BE2C (cell line): ENCODE results near the gene BRPF3. TPM values are rescaled to one million over a fixed set of nuclear protein-coding genes. Genes with fewer than 3 reads are reported as not detected.

Experiments
- DNase-seq: peaks from one replicate; pipeline ENCODE4 v3.0.0-alpha.2; 2020
- H3K27me3 ChIP-seq: fragments of 250-450 bp; sonication (Bioruptor Pico); 2 replicates; pipeline ENCODE4 v1.5.1; 2020; ENCODE audit warnings: mild to moderate bottlenecking
- H3K36me3 ChIP-seq: fragments of 250-450 bp; sonication (Bioruptor Pico); 2 replicates; pipeline ENCODE4 v1.5.1; 2020; ENCODE audit warnings: mild to moderate bottlenecking
- H3K4me1 ChIP-seq: fragments of 250-450 bp; sonication (Bioruptor Pico); 2 replicates; pipeline ENCODE4 v1.5.1; 2020
- H3K4me3 ChIP-seq: 2 replicates; pipeline ENCODE4 v1.5.1; 2011; ENCODE audit warnings: low read depth, low read length
- H3K9me3 ChIP-seq: fragments of 250-450 bp; sonication (Bioruptor Pico); 2 replicates; pipeline ENCODE4 v1.5.1; 2020
- CTCF ChIP-seq: IDR thresholded peaks from 2 replicates; pipeline ENCODE4 v1.5.1; 2012; ENCODE audit warnings: mild to moderate bottlenecking, low read depth, low read length
- polyA plus RNA-seq: library from polyadenylated mRNA; unstranded; fragments of >200 nt; gene quantifications from one replicate; pipeline ENCODE4 v1.2.1, GENCODE V29; 2012; ENCODE audit warnings: low read depth, missing spikeins; ENCODE audit not compliant: insufficient read length, insufficient read depth

BRPF3 gene
- 33.6 TPM for polyA plus RNA-seq

GRCh38 chr6:36196113-36196879 is at the start of gene BRPF3:
BRPF3 (plus strand) TSS chr6:36196744; CDS start chr6:36200323, 3,579 bp downstream.
- TF ChIP-seq CTCF = peak; percentile 20
- Histone ChIP-seq H3K4me1 (no peaks in the 10 kb centered on the region; the same call in 1 of the 2 replicates), H3K27me3 (peaks cover 3% of the 10 kb centered on the region; the same call in 1 of the 2 replicates), H3K9me3 (peaks cover 3% of the 10 kb centered on the region; the same call in 1 of the 2 replicates), H3K36me3 (peaks cover 19% of the 10 kb centered on the region), H3K4me3 (peak within 1 kb of the TSS; percentile 72)
- peak; percentile 88 for DNase-seq

- Histone ChIP-seq H3K4me1 (peaks cover 3% of the 10 kb centered on the region; the same call in 1 of the 2 replicates), H3K27me3 (no peaks in the 10 kb centered on the region), H3K9me3 (no peaks in the 10 kb centered on the region), H3K36me3 (no peaks in the 10 kb centered on the region), H3K4me3 (no peak overlapping the region)
- no peak for DNase-seq
- TF ChIP-seq CTCF = no peak
Measured at GRCh38 chr6:36147294-36147693, 49.2 kb upstream of the BRPF3 start.

- H3K4me3 ChIP-seq = no peak overlapping the region
- no peaks in the 10 kb centered on the region for H3K36me3 ChIP-seq
- H3K9me3 ChIP-seq = no peaks in the 10 kb centered on the region
- peaks cover 3% of the 10 kb centered on the region; the same call in 1 of the 2 replicates for H3K4me1 ChIP-seq
- no peak for TF ChIP-seq CTCF
- no peaks in the 10 kb centered on the region for H3K27me3 ChIP-seq
- DNase-seq = no peak
Measured at GRCh38 chr6:36149476-36149875, 47.1 kb upstream of the BRPF3 start.

GRCh38 chr6:36150283-36150682 is 46.3 kb upstream of the BRPF3 start:
- Histone ChIP-seq H3K4me1 (peaks cover 3% of the 10 kb centered on the region; the same call in 1 of the 2 replicates), H3K9me3 (no peaks in the 10 kb centered on the region), H3K27me3 (no peaks in the 10 kb centered on the region), H3K4me3 (no peak overlapping the region), H3K36me3 (no peaks in the 10 kb centered on the region)
- DNase-seq = no peak
- TF ChIP-seq CTCF = no peak

- no peak for TF ChIP-seq CTCF
- H3K4me1 ChIP-seq = no peaks in the 10 kb centered on the region
Measured at GRCh38 chr6:36154286-36154685, 42.3 kb upstream of the BRPF3 start.

GRCh38 chr6:36155662-36156061 is 40.9 kb upstream of the BRPF3 start:
- no peak for DNase-seq
- H3K27me3 ChIP-seq = no peaks in the 10 kb centered on the region
- no peak for TF ChIP-seq CTCF
- no peak overlapping the region for H3K4me3 ChIP-seq
- H3K36me3 ChIP-seq = no peaks in the 10 kb centered on the region
- H3K9me3 ChIP-seq = no peaks in the 10 kb centered on the region
- no peaks in the 10 kb centered on the region for H3K4me1 ChIP-seq

More at GRCh38 chr6:36154286-36154685, 42.3 kb upstream of the BRPF3 start:
- Histone ChIP-seq H3K4me3 (no peak overlapping the region), H3K9me3 (no peaks in the 10 kb centered on the region), H3K27me3 (no peaks in the 10 kb centered on the region), H3K36me3 (no peaks in the 10 kb centered on the region)
- DNase-seq = no peak
